GM21367 (cell line): ENCODE results near the gene RPL10A.

Experiments
- ATAC-seq: cut with Tn5 transposase; IDR thresholded peaks from one replicate; pipeline ENCODE4 v1.9.1; 2021; ENCODE audit not compliant: unreplicated experiment

RPL10A gene

GRCh38 chr6:35474942-35475570 is 6.9 kb downstream of the RPL10A start:
- no peak for ATAC-seq

GRCh38 chr6:35475573-35475972 is 7.4 kb downstream of the RPL10A start:
- ATAC-seq, result no peak

GRCh38 chr6:35476004-35476403 is 7.8 kb downstream of the RPL10A start:
- no peak for ATAC-seq

GRCh38 chr6:35477028-35477427 is 8.8 kb downstream of the RPL10A start:
- no peak for ATAC-seq

- no peak for ATAC-seq
These were observed 9.5 kb downstream of the RPL10A start for GRCh38 chr6:35477551-35478179.

- no peak for ATAC-seq
These were observed 10.1 kb downstream of the RPL10A start for GRCh38 chr6:35478259-35478658.

- ATAC-seq, result no peak
These were observed 12.0 kb downstream of the RPL10A start for GRCh38 chr6:35480176-35480575.

GRCh38 chr6:35481226-35481625 is 13.0 kb downstream of the RPL10A start:
- ATAC-seq, result no peak

GRCh38 chr6:35483062-35483461 is 14.9 kb downstream of the RPL10A start:
- ATAC-seq, result no peak

- ATAC-seq, result no peak
These were observed 15.3 kb downstream of the RPL10A start for GRCh38 chr6:35483490-35483889.

- no peak for ATAC-seq
These were observed 15.9 kb downstream of the RPL10A start for GRCh38 chr6:35483893-35484645.

- ATAC-seq, result no peak
These were observed 16.8 kb downstream of the RPL10A start for GRCh38 chr6:35484921-35485392.

GRCh38 chr6:35485402-35485877 is 17.2 kb downstream of the RPL10A start:
- no peak for ATAC-seq

- ATAC-seq, result no peak
These were observed 18.1 kb downstream of the RPL10A start for GRCh38 chr6:35486005-35486925.

GRCh38 chr6:35487658-35488516 is 19.7 kb downstream of the RPL10A start:
- ATAC-seq, result no peak

- no peak for ATAC-seq
These were observed 20.3 kb downstream of the RPL10A start for GRCh38 chr6:35488517-35488862.

- ATAC-seq, result no peak
These were observed 20.9 kb downstream of the RPL10A start for GRCh38 chr6:35489066-35489465.

- no peak for ATAC-seq
These were observed 22.0 kb downstream of the RPL10A start for GRCh38 chr6:35489995-35490791.
